ENCODE measurements around the gene OSGIN1.

OSGIN1 gene

GRCh38 chr16:83937267-83937666, 15.8 kb upstream of the OSGIN1 start:
- H3K9ac ChIP-seq (ENCODE audit: low read length), result no peak overlapping the region
- H3K4ac ChIP-seq (ENCODE audit: low read depth, low read length), result no peak overlapping the region
- H2BK5ac ChIP-seq (ENCODE audit: low read length), result no peak overlapping the region
- no peak overlapping the region for H3K18ac ChIP-seq (ENCODE audit: low read length)
- H3K56ac ChIP-seq (ENCODE audit: low read length), result no peak overlapping the region
- H2BK120ac ChIP-seq (ENCODE audit: low read depth, low read length), result no peak overlapping the region
- no peaks in the 10 kb centered on the region for H3K79me1 ChIP-seq (ENCODE audit: low read length)
- H3K36me3 ChIP-seq (ENCODE audit: control insufficient read depth, insufficient read depth, low read length), result no peaks in the 10 kb centered on the region
- no peak overlapping the region for H3K23ac ChIP-seq (ENCODE audit: low read length)
- WGBS (ENCODE audit: extremely low coverage, insufficient coverage, low lambda C conversion rate), result no CpG with 5 or more reads among the region's 2 CpGs
- no peaks in the 10 kb centered on the region for H3K4me1 ChIP-seq (ENCODE audit: control insufficient read depth, low read depth, low read length)
- H3K4me3 ChIP-seq (ENCODE audit: low read length), result no peak overlapping the region
- no peak overlapping the region for H3K4me2 ChIP-seq (ENCODE audit: low read length)
- no peak overlapping the region for H4K5ac ChIP-seq (ENCODE audit: low read length)
- H3K27ac ChIP-seq (ENCODE audit: low read depth, low read length), result no peak overlapping the region
- no peak overlapping the region for H2BK15ac ChIP-seq (replicated peaks; ENCODE audit: low read depth)
- no peak overlapping the region for H2AK5ac ChIP-seq (ENCODE audit: low read length)
- H3K79me2 ChIP-seq (ENCODE audit: control insufficient read depth, insufficient read depth, low read length), result no peaks in the 10 kb centered on the region
- H3K27me3 ChIP-seq (ENCODE audit: insufficient read depth, low read length, poor library complexity), result no peaks in the 10 kb centered on the region
- DNase-seq, result no peak
- H4K8ac ChIP-seq (ENCODE audit: low read depth, low read length), result no peak overlapping the region

- H3K4me2 ChIP-seq (ENCODE audit: low read length), result no peak overlapping the region
- no peak overlapping the region for H3K23ac ChIP-seq (ENCODE audit: low read length)
- H4K5ac ChIP-seq (ENCODE audit: low read length), result no peak overlapping the region
- no peak overlapping the region for H3K27ac ChIP-seq (ENCODE audit: low read depth, low read length)
- H3K4me3 ChIP-seq (ENCODE audit: low read length), result no peak overlapping the region
- H3K9ac ChIP-seq (ENCODE audit: low read length), result no peak overlapping the region
- DNase-seq, result no peak
- H2BK5ac ChIP-seq (ENCODE audit: low read length), result no peak overlapping the region
- no peak overlapping the region for H2AK5ac ChIP-seq (ENCODE audit: low read length)
- H3K79me2 ChIP-seq (ENCODE audit: control insufficient read depth, insufficient read depth, low read length), result no peaks in the 10 kb centered on the region
- H3K56ac ChIP-seq (ENCODE audit: low read length), result no peak overlapping the region
- no peaks in the 10 kb centered on the region for H3K4me1 ChIP-seq (ENCODE audit: control insufficient read depth, low read depth, low read length)
- no peaks in the 10 kb centered on the region for H3K27me3 ChIP-seq (ENCODE audit: insufficient read depth, low read length, poor library complexity)
- no CpG with 5 or more reads among the region's 18 CpGs for WGBS (ENCODE audit: extremely low coverage, insufficient coverage, low lambda C conversion rate)
- H3K4ac ChIP-seq (ENCODE audit: low read depth, low read length), result no peak overlapping the region
- H3K36me3 ChIP-seq (ENCODE audit: control insufficient read depth, insufficient read depth, low read length), result no peaks in the 10 kb centered on the region
- no peak overlapping the region for H4K8ac ChIP-seq (ENCODE audit: low read depth, low read length)
- H2BK120ac ChIP-seq (ENCODE audit: low read depth, low read length), result no peak overlapping the region
- no peak overlapping the region for H3K18ac ChIP-seq (ENCODE audit: low read length)
- H3K79me1 ChIP-seq (ENCODE audit: low read length), result no peaks in the 10 kb centered on the region
- no peak overlapping the region for H2BK15ac ChIP-seq (replicated peaks; ENCODE audit: low read depth)
Observed at GRCh38 chr16:83937922-83938885, 14.8 kb upstream of the OSGIN1 start.

GRCh38 chr16:83939266-83939855, 13.7 kb upstream of the OSGIN1 start:
- Histone ChIP-seq H3K4me1 (ENCODE audit: control insufficient read depth, low read depth, low read length) (no peaks in the 10 kb centered on the region), H4K8ac (ENCODE audit: low read depth, low read length) (no peak overlapping the region), H3K36me3 (ENCODE audit: control insufficient read depth, insufficient read depth, low read length) (no peaks in the 10 kb centered on the region), H3K27me3 (ENCODE audit: insufficient read depth, low read length, poor library complexity) (no peaks in the 10 kb centered on the region), H2BK15ac (replicated peaks; ENCODE audit: low read depth) (no peak overlapping the region), H3K79me2 (ENCODE audit: control insufficient read depth, insufficient read depth, low read length) (no peaks in the 10 kb centered on the region), H4K5ac (ENCODE audit: low read length) (no peak overlapping the region), H3K9ac (ENCODE audit: low read length) (no peak overlapping the region), H2AK5ac (ENCODE audit: low read length) (no peak overlapping the region), H3K4me3 (ENCODE audit: low read length) (no peak overlapping the region), H3K27ac (ENCODE audit: low read depth, low read length) (no peak overlapping the region), H3K23ac (ENCODE audit: low read length) (no peak overlapping the region), H3K4ac (ENCODE audit: low read depth, low read length) (no peak overlapping the region), H2BK120ac (ENCODE audit: low read depth, low read length) (no peak overlapping the region), H2BK5ac (ENCODE audit: low read length) (no peak overlapping the region), H3K4me2 (ENCODE audit: low read length) (no peak overlapping the region), H3K18ac (ENCODE audit: low read length) (no peak overlapping the region), H3K79me1 (ENCODE audit: low read length) (no peaks in the 10 kb centered on the region), H3K56ac (ENCODE audit: low read length) (no peak overlapping the region)
- no peak for DNase-seq
- WGBS (ENCODE audit: extremely low coverage, insufficient coverage, low lambda C conversion rate), result no CpG with 5 or more reads among the region's 12 CpGs

DNA sequence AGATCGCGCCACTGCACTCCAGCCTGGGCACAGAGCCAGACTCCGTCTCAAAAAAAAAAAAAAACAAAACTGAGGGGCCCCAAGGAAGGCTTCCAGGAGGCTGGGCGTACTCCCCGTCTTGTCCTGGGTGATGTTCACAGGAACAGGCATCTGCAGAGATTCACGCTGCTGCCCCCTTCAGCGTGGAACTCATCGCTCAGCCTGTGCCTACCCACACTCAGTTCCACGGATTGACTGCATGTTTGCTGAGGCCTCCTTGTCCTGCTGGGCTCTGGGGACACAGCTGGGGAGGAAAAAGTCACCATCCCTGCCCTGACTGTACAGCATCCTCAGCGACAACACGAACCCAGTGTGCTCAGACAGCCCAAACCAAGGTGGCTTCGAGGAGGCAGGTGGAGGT, 12.9 kb upstream of the OSGIN1 start:
- Histone ChIP-seq H3K27me3 (ENCODE audit: insufficient read depth, low read length, poor library complexity) (no peaks in the 10 kb centered on the region), H4K8ac (ENCODE audit: low read depth, low read length) (no peak overlapping the region), H3K4ac (ENCODE audit: low read depth, low read length) (no peak overlapping the region), H3K79me1 (ENCODE audit: low read length) (no peaks in the 10 kb centered on the region), H3K36me3 (ENCODE audit: control insufficient read depth, insufficient read depth, low read length) (no peaks in the 10 kb centered on the region), H3K56ac (ENCODE audit: low read length) (no peak overlapping the region), H2BK5ac (ENCODE audit: low read length) (no peak overlapping the region), H3K4me2 (ENCODE audit: low read length) (no peak overlapping the region), H3K79me2 (ENCODE audit: control insufficient read depth, insufficient read depth, low read length) (no peaks in the 10 kb centered on the region), H3K23ac (ENCODE audit: low read length) (no peak overlapping the region), H2BK15ac (replicated peaks; ENCODE audit: low read depth) (no peak overlapping the region), H3K4me1 (ENCODE audit: control insufficient read depth, low read depth, low read length) (no peaks in the 10 kb centered on the region), H3K27ac (ENCODE audit: low read depth, low read length) (no peak overlapping the region), H4K5ac (ENCODE audit: low read length) (no peak overlapping the region), H3K18ac (ENCODE audit: low read length) (no peak overlapping the region), H3K4me3 (ENCODE audit: low read length) (no peak overlapping the region), H2BK120ac (ENCODE audit: low read depth, low read length) (no peak overlapping the region), H2AK5ac (ENCODE audit: low read length) (no peak overlapping the region), H3K9ac (ENCODE audit: low read length) (no peak overlapping the region)
- WGBS (ENCODE audit: extremely low coverage, insufficient coverage, low lambda C conversion rate), result no CpG with 5 or more reads among the region's 12 CpGs
- DNase-seq, result no peak

DNA sequence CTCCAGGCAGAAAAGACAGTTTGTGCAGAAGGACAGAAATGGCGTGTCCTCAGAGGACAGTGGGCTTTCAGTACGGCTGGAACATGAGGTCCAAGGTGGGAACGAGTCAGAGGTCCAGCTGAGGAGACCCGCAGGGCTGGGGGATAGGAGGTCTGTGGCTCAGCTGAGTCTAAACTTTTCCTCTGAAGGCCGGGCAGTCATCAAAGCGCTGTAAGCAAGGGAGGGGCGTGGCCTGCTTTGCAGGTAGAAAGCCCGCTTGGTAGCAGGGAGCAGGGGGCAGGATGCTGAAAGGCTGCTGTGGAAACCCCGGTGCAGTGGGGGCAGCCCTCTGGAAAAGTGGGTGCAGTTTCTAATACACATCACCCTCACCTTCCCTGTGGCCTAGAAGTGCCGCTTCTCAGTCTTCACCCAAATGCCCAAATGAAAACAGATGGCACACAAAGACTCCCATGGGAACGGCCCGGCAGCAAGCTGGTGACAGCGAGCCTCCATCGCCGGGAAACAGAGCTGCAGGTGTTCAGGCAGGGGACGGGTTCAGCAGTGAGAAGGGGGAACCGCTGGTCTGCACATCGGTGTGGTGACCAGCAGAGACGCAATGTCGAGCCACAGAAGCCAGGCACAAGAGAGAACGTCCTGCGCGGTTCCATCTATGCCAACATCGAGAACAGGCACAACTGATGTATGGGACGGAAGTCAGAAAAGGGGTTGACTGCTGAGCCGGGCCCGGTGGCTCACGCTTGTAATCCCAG, 12.2 kb upstream of the OSGIN1 start:
- no peak overlapping the region for H4K8ac ChIP-seq (ENCODE audit: low read depth, low read length)
- no peak overlapping the region for H4K5ac ChIP-seq (ENCODE audit: low read length)
- H3K4me1 ChIP-seq (ENCODE audit: control insufficient read depth, low read depth, low read length), result no peaks in the 10 kb centered on the region
- no peak overlapping the region for H3K4me2 ChIP-seq (ENCODE audit: low read length)
- no peak overlapping the region for H3K27ac ChIP-seq (ENCODE audit: low read depth, low read length)
- WGBS (ENCODE audit: extremely low coverage, insufficient coverage, low lambda C conversion rate), result no CpG with 5 or more reads among the region's 28 CpGs
- H3K23ac ChIP-seq (ENCODE audit: low read length), result no peak overlapping the region
- no peak overlapping the region for H2BK15ac ChIP-seq (replicated peaks; ENCODE audit: low read depth)
- no peak overlapping the region for H3K56ac ChIP-seq (ENCODE audit: low read length)
- no peak overlapping the region for H3K4me3 ChIP-seq (ENCODE audit: low read length)
- H3K36me3 ChIP-seq (ENCODE audit: control insufficient read depth, insufficient read depth, low read length), result no peaks in the 10 kb centered on the region
- no peaks in the 10 kb centered on the region for H3K27me3 ChIP-seq (ENCODE audit: insufficient read depth, low read length, poor library complexity)
- no peaks in the 10 kb centered on the region for H3K79me2 ChIP-seq (ENCODE audit: control insufficient read depth, insufficient read depth, low read length)
- no peak for DNase-seq
- no peak overlapping the region for H3K18ac ChIP-seq (ENCODE audit: low read length)
- H3K79me1 ChIP-seq (ENCODE audit: low read length), result no peaks in the 10 kb centered on the region
- H2BK120ac ChIP-seq (ENCODE audit: low read depth, low read length), result no peak overlapping the region
- H3K4ac ChIP-seq (ENCODE audit: low read depth, low read length), result no peak overlapping the region
- no peak overlapping the region for H2AK5ac ChIP-seq (ENCODE audit: low read length)
- no peak overlapping the region for H3K9ac ChIP-seq (ENCODE audit: low read length)
- H2BK5ac ChIP-seq (ENCODE audit: low read length), result no peak overlapping the region

Measured in mesendoderm (in vitro differentiated cells).